BJ (cell line): ENCODE results near the gene CDH7. TPM values are rescaled to one million over a fixed set of nuclear protein-coding genes. Genes with fewer than 3 reads are reported as not detected.

Source experiments
- CTCF ChIA-PET: fragments of 350-600 bp; formaldehyde crosslinking; extraction: SDS; loops from one replicate; lab custom pipeline; 2021; ENCODE audit warnings: antibody characterized with exemption, inconsistent platforms; lab: Yijun Ruan, JAX
- POLR2A ChIA-PET: fragments of 300-600 bp; sonication (Branson Sonifier 250); formaldehyde crosslinking; extraction: SDS; loops from one replicate; lab custom pipeline; 2021; ENCODE audit warnings: antibody characterized with exemption; lab: Charles Lee
- DNase-seq: peaks from one replicate; pipeline ENCODE4 v3.0.0-alpha.2; 2011; ENCODE audit warnings: low read depth
- H3K27me3 ChIP-seq: 2 replicates; pipeline ENCODE4 v1.6.0; 2011; ENCODE audit warnings: low read length; ENCODE audit not compliant: control insufficient read depth, insufficient read depth
- H3K36me3 ChIP-seq: 2 replicates; pipeline ENCODE4 v1.5.1; 2011; ENCODE audit warnings: low read length; ENCODE audit not compliant: control insufficient read depth, insufficient read depth
- H3K4me3 ChIP-seq: 2 replicates; pipeline ENCODE4 v1.5.1; 2011; ENCODE audit warnings: low read depth, mild to moderate bottlenecking, control low read depth, low read length
- CTCF ChIP-seq: IDR thresholded peaks from 2 replicates; pipeline ENCODE4 v1.5.1; 2011; ENCODE audit warnings: low read depth, mild to moderate bottlenecking, control low read depth, inconsistent platforms, low read length, moderate library complexity; ENCODE audit not compliant: insufficient read depth
- polyA plus RNA-seq: library from polyadenylated mRNA; depleted of rRNA; stranded (reverse); fragments of >200 nt; gene quantifications from 2 replicates; pipeline ENCODE4 v1.2.3, GENCODE V29; 2011

The CDH7 gene
- polyA plus RNA-seq, 1 experiment: not detected

DNA sequence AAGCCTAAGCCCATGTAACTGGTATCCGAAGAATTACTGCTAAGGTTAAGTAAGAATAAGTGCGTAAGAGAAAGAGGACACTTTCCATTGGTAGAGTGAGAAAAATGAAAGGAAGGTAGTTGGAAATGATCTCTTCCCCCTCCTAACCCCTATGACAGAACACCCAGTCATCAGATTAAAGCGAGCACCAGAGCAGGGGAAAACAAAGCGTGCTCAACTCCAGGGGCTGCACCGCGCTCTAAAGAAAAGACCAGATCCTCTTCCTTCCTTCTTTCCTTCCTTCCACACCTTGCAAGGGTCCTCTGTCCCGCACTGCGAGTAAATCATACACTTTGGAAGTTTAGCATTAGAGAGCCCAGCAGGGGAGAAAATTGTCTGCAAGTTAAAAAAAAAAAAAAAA, 971 bp upstream of the CDH7 start:
- no peaks in the 10 kb centered on the region for H3K36me3 ChIP-seq
- no peak overlapping the region for H3K4me3 ChIP-seq
- no peak for DNase-seq
- H3K27me3 ChIP-seq: no peaks in the 10 kb centered on the region
- no peak for TF ChIP-seq CTCF
- CTCF ChIA-PET: no interaction called here
- POLR2A ChIA-PET: no interaction called here

DNA sequence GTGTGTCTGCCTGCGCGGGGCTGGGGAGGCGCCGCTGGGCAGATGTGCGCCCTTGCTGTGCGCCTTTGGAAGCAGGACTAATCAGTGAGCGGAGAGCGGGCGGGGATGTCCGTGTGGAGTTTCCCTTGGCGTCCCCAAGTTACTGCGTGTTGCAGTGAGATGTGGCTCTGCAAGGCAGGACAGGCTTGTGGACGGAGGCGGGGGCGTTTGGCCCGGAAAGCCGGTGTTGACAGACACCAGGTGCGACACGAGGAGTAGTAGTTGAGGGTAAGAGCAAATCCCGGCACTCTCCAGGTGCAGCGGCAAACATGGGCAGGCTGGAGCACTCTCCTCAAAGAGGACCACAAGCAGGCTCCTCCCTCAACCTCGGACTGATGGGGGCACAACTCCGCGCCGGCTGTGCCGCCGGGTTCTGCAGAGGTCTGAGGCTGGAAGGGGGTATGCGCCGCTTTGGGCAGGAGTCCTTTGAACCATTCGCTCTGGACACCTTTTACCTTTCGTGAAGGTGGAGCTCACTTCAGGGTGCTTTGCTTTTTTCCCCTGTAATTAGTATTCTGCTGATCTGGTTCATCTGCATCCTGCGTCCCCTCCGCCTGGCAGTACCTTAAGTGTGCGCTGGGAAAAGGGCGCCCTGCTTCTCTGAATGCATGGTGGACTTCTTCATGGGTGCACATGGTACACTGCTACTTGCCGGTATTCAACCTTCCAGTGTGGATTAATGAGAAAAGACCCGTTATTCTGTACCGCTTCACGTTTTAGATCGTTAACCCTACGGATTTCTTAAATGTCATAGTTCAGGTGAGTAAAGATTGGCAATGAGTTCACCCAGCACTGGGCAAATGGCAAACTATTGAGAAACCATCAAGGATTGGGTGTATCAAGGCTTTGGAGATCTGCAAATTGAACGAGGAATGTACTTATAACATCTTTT, 608 bp downstream of the CDH7 start:
- CTCF ChIA-PET: interaction anchor here (0.7 kb wide), 1 partner anchor 8 kb away, joined by 3 read pairs; no protein-coding TSS in a partner anchor
- Histone ChIP-seq H3K27me3 (no peaks in the 10 kb centered on the region), H3K4me3 (no peak overlapping the region), H3K36me3 (no peaks in the 10 kb centered on the region)
- TF ChIP-seq CTCF: no peak
- no peak for DNase-seq
- POLR2A ChIA-PET: no interaction called here

DNA sequence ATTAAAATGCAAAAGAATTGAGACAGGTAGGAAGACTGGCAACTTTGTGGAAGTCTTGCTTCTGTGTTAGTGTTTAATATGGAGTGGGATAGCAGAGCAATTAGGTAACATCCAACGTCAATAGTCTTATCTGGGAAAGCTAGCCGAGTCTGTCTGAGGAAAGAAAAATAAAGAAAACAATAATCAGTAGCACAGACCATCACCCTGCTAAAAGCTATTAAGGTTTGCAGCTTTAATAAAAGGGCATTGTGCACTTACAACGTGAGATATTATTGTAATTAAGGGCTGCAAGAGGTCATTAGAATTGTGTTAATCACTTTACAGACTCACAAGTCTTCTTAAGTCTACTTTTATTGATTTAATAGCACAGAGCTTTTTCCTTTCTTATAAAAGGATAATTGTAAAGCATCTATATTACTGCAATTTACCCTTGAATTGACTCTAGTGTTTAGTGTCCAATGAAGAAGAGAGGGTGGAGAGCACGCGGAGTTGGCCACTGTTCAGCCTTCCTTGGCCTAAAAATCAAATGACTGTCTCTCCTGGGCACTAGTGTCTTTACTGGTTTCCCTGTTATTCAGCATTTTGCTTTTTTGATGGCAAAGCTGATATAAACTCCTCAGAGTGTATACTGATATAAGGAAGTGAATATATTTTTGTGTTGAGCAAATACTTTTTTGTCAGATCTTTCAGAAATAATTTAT, 2.0 kb downstream of the CDH7 start:
- H3K36me3 ChIP-seq: no peaks in the 10 kb centered on the region
- no peaks in the 10 kb centered on the region for H3K27me3 ChIP-seq
- TF ChIP-seq CTCF: no peak
- POLR2A ChIA-PET: no interaction called here
- DNase-seq: no peak
- CTCF ChIA-PET: no interaction called here
- H3K4me3 ChIP-seq: no peak overlapping the region

DNA sequence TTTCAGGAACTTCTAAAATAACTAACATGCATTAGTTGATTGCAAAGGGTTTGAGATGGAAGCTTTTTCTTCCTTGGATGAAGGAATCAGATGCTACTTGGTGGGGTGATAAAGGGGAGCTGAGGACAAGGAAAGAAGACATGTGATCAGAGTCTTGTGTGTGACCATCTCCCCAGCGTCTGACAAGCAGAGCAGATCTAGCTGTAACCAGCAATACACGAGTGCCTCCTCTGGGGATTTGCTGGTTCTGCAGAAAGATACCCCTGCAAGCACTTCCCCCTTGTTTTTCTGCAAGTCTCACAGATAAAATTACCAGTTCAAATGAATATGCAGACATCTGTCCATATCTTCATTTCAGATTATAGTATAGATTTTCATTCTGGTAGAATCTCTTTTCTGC, 2.7 kb downstream of the CDH7 start:
- ChIA-PET POLR2A (no interaction called here), CTCF (interaction anchor here (1.0 kb wide), 1 partner anchor 19 kb away, joined by 3 read pairs; no protein-coding TSS in a partner anchor)
- no peak for TF ChIP-seq CTCF
- H3K4me3 ChIP-seq: no peak overlapping the region
- no peaks in the 10 kb centered on the region for H3K36me3 ChIP-seq
- H3K27me3 ChIP-seq: no peaks in the 10 kb centered on the region
- no peak for DNase-seq

DNA sequence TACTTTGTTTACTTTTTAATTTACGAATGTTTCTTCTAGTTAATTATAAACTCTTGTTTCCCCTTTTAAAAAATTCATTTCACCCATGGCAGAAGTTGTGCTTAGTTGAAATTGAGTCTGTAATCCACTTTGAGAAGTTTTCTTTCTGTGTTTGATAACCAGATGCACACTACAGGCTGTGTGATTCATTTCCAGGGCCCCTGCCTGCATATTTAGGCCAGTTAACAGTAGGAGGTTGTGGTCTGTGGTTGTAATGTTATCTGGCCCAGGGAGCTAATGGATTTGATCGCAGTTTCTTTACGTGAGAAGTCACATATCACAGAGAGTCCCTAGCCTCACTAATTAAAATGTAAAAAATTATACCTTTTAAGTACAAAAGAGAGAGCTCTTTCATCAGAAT, 3.3 kb downstream of the CDH7 start:
- ChIA-PET CTCF (interaction anchor here (1.0 kb wide), 1 partner anchor 20 kb away, joined by 3 read pairs; no protein-coding TSS in a partner anchor), POLR2A (no interaction called here)
- no peak for TF ChIP-seq CTCF
- H3K4me3 ChIP-seq: no peak overlapping the region
- H3K36me3 ChIP-seq: no peaks in the 10 kb centered on the region
- H3K27me3 ChIP-seq: no peaks in the 10 kb centered on the region
- DNase-seq: no peak
